ENCODE measurements around the gene SNRPE.

DNA sequence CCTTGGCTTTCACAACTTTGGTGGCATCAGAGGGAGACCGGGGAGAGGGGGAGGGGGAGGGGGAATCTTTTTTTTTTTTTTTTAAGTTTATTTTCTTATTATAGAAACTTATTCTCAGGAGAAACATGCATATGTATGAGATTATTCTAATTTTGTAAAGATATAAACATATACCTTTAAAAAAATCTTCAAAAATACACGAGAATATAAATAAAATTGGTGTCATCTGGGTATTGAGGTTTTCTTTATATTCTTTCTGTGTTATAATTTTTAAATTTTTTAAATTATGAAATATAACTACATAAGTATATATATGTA, 18.9 kb upstream of the SNRPE start:
- TF ChIP-seq POLR2A (IDR thresholded peaks at IDR 0.05) (no peak), CTCF (IDR thresholded peaks at IDR 0.05) (no peak)
